Heart left ventricle (tissue), 13 donors: ENCODE data around the gene CHAT.

Experiments used
- CTCF ChIP-seq, 12 donors: fragments of 200-600 bp; sonication (generic) in 4 of 12; IDR thresholded peaks; one replicate each; pipeline versions ENCODE4 v1.5.0 to v1.8.0; 2018 to 2022; ENCODE audit warnings: antibody characterized with exemption in 12 of 12, mild to moderate bottlenecking in 5 of 12
- POLR2A ChIP-seq, 2 donors: fragments of 450-650 bp; IDR thresholded peaks; one replicate each; pipeline ENCODE4 v1.6.1; 2017; ENCODE audit warnings: antibody characterized with exemption in 2 of 2, mild to moderate bottlenecking in 2 of 2, moderate library complexity in 2 of 2
- donor health status: ischemic (EF 13 %, LVEDD 7.1; RV severe dilation, severe dysfunction).
- donor health status: DM: no; HTN: yes; CAD: no.
- donor health status: DM: no; HTN: no; CAD: no.
- donor health status: ischemic (EF 25% LVEDD 6.9; RV normal size, moderate dysfunction).
- donor health status: ischemic (EF 25% LVEDD 5.7; RV mildly dilated, moderate dysfunction).
- donor health status: ischemic (EF 35%, LVEDD 5.7; RV mildly dilated, moderate dysfunction).
- donor health status: nonischemic (EF 11% LVEDD 7.7; RV severe dilation, severe dysfunction).
- donor health status: DM: yes; HTN: yes; CAD: no.
- donor health status: PGD.
- donor health status: ischemic (EF 29% LVEDD 5.4; RV normal size, mild dysfunction).
- donor health status: nonischemic (EF 23%, LVEDD 6.1; RV moderate dilation, normal function).

- TF ChIP-seq CTCF (IDR thresholded peaks at IDR 0.05) (no peak), POLR2A (IDR thresholded peaks at IDR 0.05) (no peak)
These were observed 51.1 kb downstream of the CHAT start for GRCh38 chr10:49664842-49665355.
